ENCODE results near the gene PLXND1. TPM values are rescaled to one million over a fixed set of nuclear protein-coding genes. Genes with fewer than 3 reads are reported as not detected.
A peak's percentile ranks its signal among the peaks of the same experiment; 100 is the strongest.

Gene PLXND1
- total RNA-seq, 1 donor from 2014 or later, result 56.9 TPM

DNA sequence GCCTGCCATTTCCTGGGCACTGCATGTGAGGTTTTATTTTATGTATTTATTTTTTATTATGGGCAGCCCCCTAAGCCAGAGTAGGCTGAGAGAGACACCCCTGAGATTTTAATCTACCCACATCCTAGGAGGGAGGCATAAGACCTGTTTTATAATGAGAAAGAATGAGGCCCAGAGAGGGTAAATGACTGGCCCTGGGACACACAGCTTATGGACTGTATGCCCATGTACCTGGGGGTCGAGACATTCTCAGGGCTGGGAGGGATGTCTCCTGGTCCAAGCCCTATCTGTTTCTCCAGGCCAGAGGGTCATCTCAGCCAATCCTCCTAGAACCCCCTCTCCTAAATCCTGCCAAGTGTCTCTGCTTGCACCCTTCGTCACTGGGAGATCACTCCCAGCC is 6.1 kb downstream of the PLXND1 start:
- H3K4me3 Mint-ChIP-seq, result no peak overlapping the region
- no peaks in the 10 kb centered on the region for H3K9me3 Mint-ChIP-seq

DNA sequence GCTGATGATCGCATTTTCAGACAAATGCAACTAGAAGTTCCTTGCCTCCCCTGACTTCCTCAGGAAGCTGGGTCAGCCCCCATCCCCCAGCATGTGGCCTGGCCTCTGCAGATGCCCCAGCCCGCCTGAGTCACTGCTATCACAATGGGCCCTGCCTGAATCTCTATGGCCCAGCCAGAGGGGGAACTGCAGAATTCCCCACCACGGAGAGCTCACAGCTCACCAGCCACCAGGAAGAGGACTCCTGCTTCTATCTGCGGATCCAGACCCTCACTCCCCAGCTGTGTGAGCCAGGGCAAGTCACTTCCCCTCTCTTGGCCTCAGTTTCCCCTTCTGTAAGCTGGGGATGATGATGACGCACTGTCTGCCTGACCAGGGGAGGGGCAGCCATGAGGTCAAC is 6.9 kb downstream of the PLXND1 start:
- Mint-ChIP-seq H3K4me3 (no peak overlapping the region), H3K27me3 (peaks cover 6% of the 10 kb centered on the region), H3K27ac (no peak overlapping the region), H3K9me3 (no peaks in the 10 kb centered on the region), H3K4me1 (ENCODE audit: unreplicated experiment) (peaks cover 49% of the 10 kb centered on the region), H3K36me3 (no peaks in the 10 kb centered on the region)
- TF ChIP-seq, protein P1, sequence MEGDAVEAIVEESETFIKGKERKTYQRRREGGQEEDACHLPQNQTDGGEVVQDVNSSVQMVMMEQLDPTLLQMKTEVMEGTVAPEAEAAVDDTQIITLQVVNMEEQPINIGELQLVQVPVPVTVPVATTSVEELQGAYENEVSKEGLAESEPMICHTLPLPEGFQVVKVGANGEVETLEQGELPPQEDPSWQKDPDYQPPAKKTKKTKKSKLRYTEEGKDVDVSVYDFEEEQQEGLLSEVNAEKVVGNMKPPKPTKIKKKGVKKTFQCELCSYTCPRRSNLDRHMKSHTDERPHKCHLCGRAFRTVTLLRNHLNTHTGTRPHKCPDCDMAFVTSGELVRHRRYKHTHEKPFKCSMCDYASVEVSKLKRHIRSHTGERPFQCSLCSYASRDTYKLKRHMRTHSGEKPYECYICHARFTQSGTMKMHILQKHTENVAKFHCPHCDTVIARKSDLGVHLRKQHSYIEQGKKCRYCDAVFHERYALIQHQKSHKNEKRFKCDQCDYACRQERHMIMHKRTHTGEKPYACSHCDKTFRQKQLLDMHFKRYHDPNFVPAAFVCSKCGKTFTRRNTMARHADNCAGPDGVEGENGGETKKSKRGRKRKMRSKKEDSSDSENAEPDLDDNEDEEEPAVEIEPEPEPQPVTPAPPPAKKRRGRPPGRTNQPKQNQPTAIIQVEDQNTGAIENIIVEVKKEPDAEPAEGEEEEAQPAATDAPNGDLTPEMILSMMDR (conservative IDR thresholded peaks at IDR 0.05), result no peak
- no peak for DNase-seq (ENCODE audit: extremely low spot score, unreplicated experiment)

More for the DNA sequence above, 6.1 kb downstream of the PLXND1 start:
- TF ChIP-seq, protein P1 (conservative IDR thresholded peaks at IDR 0.05), result no peak
- peaks cover 47% of the 10 kb centered on the region for H3K4me1 Mint-ChIP-seq (ENCODE audit: unreplicated experiment)
- H3K27me3 Mint-ChIP-seq, result peaks cover 9% of the 10 kb centered on the region
- DNase-seq (ENCODE audit: extremely low spot score, unreplicated experiment), result no peak
- H3K27ac Mint-ChIP-seq, result no peak overlapping the region
- no peaks in the 10 kb centered on the region for H3K36me3 Mint-ChIP-seq

DNA sequence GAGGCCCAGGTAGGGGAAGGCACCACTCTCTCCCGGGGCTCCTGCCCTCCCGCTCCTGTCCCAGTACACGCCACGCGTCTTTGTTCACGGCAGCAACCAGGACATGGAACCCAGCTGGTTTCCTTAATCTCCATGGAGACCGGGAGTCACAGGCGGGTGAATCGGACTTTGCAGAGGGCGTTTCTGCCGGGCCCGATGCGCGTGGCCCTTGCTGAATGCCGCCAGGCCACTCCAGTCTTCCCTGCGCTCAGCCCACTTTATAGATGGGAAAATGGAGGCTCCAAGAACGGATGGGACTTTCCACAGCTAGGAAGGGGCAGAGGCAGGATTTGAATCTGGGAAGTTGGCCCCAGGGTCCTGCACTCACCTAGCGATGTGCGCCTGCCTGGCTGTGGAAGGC is 7.4 kb downstream of the PLXND1 start:
- H3K27ac Mint-ChIP-seq, result no peak overlapping the region
- TF ChIP-seq, protein P1 (conservative IDR thresholded peaks at IDR 0.05), result no peak
- no peaks in the 10 kb centered on the region for H3K9me3 Mint-ChIP-seq
- H3K27me3 Mint-ChIP-seq, result peaks cover 3% of the 10 kb centered on the region
- H3K36me3 Mint-ChIP-seq, result no peaks in the 10 kb centered on the region
- DNase-seq (ENCODE audit: extremely low spot score, unreplicated experiment), result no peak
- H3K4me3 Mint-ChIP-seq, result no peak overlapping the region
- H3K4me1 Mint-ChIP-seq (ENCODE audit: unreplicated experiment), result peaks cover 50% of the 10 kb centered on the region

DNA sequence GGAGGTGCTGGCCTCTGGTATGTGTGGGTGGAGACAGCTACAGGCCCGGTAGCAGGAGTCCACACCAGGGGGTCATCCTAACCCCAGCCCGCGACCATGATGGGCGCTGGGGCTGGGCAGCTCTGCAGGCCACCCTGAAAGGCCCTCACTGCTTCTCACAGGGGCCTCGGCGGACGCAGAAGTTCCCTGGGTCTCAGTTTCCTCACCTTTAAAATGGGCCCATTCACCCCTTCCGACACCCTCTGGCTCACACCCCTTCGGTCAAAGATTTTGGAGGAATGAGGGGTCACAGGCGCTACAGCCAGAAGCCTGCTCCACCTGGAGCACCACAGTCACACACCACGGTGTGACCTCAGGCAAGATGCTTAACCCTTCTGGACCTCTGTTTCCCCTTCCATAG is 8.0 kb downstream of the PLXND1 start:
- H3K4me1 Mint-ChIP-seq (ENCODE audit: unreplicated experiment), result peaks cover 50% of the 10 kb centered on the region
- H3K27me3 Mint-ChIP-seq, result no peaks in the 10 kb centered on the region
- H3K36me3 Mint-ChIP-seq, result no peaks in the 10 kb centered on the region
- no peaks in the 10 kb centered on the region for H3K9me3 Mint-ChIP-seq
- TF ChIP-seq, protein P1 (conservative IDR thresholded peaks at IDR 0.05), result no peak
- H3K4me3 Mint-ChIP-seq, result peak overlapping the region; percentile 9
- DNase-seq (ENCODE audit: extremely low spot score, unreplicated experiment), result no peak
- no peak overlapping the region for H3K27ac Mint-ChIP-seq

DNA sequence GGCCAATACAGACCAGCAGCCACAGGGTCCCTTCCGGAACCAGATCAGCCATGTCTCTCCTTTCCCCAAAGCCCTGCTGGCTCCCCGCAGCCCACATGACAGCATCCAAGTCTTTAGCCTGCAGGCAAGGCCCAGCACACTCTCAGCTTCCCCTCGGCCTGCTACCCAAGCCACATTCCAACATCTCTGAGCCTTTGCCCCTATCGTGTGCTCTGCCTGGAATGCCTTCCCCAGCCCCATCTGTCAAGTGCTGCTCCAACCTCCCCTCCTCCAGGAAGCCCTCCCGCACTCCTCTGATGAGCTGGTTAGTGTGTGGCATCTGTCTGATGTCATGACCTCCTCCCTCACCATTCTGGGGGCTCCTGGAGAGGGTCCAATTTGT is 8.5 kb downstream of the PLXND1 start:
- H3K36me3 Mint-ChIP-seq, result no peaks in the 10 kb centered on the region
- no peaks in the 10 kb centered on the region for H3K27me3 Mint-ChIP-seq
- peak overlapping the region; percentile 77 for H3K27ac Mint-ChIP-seq
- H3K9me3 Mint-ChIP-seq, result no peaks in the 10 kb centered on the region
- no peak for DNase-seq (ENCODE audit: extremely low spot score, unreplicated experiment)
- peaks cover 51% of the 10 kb centered on the region for H3K4me1 Mint-ChIP-seq (ENCODE audit: unreplicated experiment)
- TF ChIP-seq, protein P1 (conservative IDR thresholded peaks at IDR 0.05), result no peak
- peak overlapping the region; percentile 54 for H3K4me3 Mint-ChIP-seq
